Pons (tissue), 1 donor: Measurements from ENCODE around the gene MIDN.

Source experiments
- DNase-seq: peaks from one replicate; pipeline ENCODE4 v3.0.0-alpha.2; 2016; ENCODE audit warnings: low spot score

MIDN gene

DNA sequence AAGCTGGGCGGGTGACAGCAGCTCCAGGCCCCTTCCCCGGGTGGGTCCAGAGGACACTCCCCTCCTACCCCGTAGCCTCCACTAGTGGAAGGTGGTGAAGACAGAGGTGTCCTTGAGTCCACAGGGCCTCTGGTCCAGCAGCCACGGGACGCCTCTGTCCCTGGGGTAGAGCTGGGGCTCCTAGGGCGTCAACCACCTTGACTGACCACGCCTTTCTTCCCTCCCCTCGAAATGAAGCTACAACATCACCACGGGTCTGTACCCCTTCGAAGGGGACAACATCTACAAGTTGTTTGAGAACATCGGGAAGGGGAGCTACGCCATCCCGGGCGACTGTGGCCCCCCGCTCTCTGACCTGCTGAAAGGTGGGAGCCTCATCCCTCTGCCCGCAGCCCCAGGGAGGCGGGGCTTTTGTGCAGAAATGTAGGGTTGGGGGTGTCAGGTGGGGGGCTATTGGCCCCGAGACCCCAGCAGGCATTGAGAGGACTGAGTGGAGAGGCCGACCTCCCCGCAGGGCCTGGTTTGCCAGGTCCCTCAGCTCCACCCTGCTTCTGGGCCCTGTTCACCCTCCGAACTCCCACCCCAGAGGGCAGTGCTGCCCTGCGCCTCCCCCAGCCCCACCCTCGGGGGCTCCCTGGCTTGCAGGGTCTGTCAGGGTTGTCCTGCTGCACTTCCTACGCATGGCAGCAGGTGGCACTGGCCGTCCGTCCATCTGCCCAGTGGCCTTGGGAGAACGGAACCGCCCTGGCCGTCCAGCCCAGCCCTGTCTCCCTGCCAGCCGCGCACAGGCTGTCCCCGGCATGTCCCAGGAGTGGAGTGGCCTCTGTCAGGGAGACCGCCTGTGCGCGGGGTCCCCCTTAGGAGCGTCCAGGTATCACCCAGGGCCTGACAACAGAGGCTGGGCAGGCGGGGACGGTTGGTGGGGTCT lies 27.1 kb upstream of the MIDN start:
- no peak for DNase-seq

DNA sequence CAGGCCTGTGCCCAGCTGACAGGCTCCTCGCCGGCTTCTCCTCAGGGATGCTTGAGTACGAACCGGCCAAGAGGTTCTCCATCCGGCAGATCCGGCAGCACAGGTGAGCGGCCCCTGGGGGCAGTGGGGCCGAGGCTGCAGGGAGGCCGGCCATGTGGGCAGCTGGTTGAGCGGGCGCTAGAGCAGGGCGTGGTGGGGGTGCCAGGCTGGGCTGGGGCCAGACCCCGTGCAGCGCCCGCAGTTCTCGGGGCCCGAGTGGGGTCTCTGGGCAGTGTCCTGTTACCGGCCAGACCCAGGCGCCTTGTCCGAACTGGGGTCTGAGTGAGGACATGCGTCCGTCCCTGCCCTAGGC lies 26.5 kb upstream of the MIDN start:
- DNase-seq: no peak

- DNase-seq: no peak
These were observed 26.0 kb upstream of the MIDN start for GRCh38 chr19:1222394-1222793.

DNA sequence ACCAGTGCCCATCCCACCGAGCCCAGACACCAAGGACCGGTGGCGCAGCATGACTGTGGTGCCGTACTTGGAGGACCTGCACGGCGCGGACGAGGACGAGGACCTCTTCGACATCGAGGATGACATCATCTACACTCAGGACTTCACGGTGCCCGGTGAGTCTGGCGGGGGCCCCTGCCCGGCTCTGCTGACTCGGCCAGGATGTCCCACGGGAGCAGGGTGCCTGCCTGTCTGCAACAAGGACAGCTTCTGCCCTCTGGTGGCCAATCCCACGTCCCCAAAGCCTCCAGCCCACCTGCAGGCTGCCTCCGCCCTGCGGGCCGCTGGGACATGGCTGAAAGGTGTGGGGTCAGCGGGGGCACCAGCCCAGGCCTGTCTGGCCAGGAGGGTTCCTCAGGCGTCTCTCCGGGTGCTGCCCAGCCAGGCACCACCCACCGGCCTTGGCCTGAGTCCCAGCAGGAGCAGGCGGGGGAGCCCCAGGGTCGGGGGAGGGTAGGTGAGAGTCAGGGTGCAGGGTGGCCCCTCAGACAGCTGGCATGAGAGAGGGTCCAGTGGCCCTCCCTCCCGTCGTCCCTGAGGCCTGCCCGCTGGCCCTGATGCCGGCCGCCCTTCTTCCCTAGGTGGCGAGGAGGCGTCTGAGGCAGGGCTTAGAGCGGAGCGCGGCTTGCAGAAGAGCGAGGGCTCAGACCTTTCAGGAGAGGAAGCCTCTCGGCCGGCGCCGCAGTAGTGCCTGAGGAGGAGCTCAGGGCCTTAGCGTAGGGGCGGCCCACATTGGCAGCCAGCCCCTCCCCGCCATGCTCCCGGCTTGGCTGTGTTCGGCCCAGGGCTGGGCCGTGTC lies 25.1 kb upstream of the MIDN start:
- DNase-seq: no peak

GRCh38 chr19:1224047-1224825 lies 24.1 kb upstream of the MIDN start:
- no peak for DNase-seq

DNA sequence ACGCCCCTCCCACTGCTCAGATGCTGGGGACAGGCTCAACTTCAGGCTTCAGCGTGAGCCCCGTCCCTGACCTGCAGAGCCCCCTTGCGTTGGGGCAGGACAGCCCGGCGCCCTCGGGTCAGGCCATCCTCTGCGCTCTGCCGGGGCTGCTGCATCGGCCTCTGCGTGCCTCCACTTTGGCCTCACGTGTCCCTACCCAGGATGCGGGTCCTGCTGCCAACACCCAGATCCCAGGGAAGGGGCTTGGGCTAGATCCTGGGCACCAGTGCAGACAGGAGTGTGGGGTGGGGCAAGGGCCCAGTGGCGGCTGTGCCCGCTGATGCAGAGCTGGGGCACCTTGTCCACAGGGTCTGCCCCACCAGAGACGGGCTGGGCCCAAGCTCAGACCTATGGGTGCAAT lies 23.5 kb upstream of the MIDN start:
- DNase-seq: no peak

GRCh38 chr19:1225440-1226226 lies 22.8 kb upstream of the MIDN start:
- DNase-seq: no peak

DNA sequence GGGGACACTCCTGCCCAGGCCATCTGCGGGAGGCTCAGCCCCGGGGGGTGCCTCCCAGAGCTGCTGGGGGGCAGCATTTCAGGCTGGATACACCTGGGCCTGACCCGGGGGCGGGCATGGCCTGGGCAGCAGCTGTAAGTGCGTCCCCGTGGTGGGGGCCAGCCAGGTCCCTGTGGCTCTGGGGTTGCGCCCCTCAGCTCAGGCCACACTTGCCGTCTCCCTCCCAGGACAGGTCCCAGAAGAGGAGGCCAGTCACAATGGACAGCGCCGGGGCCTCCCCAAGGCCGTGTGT lies 22.2 kb upstream of the MIDN start:
- DNase-seq: no peak

DNA sequence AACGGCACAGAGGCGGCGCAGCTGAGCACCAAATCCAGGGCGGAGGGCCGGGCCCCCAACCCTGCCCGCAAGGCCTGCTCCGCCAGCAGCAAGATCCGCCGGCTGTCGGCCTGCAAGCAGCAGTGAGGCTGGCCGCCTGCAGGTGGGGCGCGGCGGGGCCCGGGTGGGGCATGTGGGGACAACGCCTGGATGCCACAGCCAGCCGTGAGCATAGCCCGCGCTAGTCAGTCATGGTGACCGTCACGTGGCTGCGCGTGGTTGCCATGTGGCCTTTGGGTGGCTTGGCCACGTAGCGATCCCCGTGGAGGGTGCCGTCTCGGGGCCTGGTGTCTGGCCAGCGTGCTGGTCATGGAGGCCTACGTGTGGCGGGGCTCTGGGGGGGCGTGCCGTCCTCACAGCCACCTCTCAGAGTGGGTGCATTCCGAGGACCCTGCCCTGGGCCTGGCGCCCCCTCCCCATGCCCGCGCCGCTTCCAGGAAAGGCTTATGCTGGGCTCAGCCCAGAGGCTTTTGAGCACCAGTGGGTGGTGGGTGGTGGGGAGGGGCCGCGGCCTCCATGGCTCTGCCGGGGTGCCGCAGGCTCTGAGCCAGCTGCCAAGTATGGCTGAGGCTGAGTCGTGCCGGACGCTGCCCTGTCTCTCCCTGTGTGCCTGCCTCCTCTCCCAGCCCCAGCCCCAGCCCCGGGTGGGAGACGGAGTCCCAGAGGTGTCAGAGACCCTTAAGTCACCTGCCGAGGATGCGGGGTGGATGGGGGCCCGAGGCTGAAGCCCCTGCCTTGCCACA lies 21.7 kb upstream of the MIDN start:
- no peak for DNase-seq

DNA sequence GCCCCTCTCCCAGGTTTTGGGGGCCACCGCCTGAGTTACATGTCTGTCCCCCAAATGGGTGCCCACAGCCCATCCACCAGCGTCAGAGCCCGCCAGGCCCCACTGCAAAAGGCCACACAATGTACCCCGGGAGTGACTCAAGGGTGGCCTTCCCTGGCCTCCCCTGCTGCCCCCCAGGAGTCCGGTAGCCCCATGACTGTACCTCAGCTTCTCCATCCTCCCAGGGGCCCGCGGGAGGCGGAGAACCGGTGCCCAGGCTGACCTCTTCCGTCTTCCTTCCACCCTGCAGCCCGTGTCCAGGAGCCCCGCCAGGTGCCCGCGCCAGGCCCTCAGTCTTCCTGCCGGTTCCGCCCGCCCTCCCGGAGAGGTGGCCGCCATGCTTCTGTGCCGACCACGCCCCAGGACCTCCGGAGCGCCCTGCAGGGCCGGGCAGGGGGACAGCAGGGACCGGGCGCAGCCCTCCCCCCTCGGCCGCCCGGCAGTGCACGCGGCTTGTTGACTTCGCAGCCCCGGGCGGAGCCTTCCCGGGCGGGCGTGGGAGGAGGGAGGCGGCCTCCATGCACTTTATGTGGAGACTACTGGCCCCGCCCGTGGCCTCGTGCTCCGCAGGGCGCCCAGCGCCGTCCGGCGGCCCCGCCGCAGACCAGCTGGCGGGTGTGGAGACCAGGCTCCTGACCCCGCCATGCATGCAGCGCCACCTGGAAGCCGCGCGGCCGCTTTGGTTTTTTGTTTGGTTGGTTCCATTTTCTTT lies 20.9 kb upstream of the MIDN start:
- DNase-seq: no peak

DNA sequence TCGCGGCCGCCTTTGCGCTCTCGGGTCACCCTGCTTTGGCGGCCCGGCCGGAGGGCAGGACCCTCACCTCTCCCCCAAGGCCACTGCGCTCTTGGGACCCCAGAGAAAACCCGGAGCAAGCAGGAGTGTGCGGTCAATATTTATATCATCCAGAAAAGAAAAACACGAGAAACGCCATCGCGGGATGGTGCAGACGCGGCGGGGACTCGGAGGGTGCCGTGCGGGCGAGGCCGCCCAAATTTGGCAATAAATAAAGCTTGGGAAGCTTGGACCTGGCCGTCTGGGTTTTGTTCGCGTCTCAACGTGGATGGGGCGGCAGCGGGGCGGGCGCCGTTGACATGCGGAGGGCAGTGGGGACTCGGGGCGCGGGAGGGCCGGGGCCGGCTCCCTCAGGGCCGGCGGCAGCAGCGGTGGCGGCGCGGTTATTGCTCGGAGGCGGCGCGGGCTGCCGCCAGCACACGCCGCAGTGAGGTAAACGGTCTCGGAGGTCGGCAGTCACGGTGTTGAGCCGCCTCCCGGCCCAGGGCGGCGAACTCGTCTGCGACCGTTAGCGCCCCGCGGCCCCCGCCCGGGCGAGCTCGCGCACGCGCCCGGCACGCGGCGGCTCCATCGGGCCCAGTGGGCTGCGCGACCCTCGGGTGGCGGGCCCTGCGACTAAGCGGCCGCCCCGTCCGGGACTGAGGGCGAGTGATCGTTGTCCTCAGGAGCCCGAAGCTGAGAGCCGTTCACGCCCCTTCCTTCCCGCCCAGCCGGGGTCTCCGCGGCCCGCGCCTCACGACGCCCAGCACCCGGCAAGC lies 20.0 kb upstream of the MIDN start:
- no peak for DNase-seq

DNA sequence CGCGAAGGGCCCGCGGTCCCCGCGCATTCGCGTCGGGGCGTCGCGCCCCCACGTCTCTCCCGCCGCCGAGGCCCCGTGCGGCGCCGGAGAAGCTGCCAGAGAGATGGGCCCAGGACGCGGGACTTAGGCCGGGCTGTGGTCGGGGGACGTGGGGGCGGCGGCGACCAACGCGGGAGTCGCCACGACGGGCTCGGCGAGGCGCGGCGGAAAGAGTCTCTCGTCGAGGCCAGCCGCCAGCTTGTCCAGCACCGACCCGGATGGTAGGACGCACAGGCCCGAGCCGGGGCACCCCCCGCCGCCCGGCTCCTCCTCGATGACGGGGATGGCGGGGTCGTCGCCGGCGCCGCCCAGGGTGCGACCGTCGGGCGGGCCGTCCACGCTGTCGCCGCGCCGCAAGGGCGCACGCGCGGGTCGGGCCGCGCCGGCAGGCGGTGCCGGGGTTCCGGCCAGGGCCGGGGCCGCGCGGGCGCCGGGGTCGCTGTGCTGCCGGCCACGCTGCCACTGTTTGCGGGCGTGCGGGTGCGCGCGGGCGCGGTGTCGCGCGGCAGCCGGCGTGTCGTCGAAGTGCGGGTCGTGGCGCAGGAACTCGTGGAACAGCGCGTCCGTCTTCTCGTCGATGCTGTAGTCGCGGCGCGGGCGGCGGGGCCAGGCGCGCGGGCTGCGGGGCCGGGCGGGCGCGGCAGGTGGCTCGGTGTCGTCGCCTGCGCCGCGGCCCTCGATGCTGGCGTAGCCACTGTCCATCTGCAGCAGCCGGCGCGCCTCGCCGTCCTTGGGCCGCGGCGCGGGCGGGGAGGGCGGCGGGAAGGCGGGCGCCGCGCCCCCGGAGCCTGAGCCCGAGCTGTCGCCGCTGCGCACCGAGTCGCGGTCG lies 19.1 kb upstream of the MIDN start:
- DNase-seq: no peak

GRCh38 chr19:1229924-1230782 lies 18.2 kb upstream of the MIDN start:
- DNase-seq: no peak

- DNase-seq: no peak
These were observed 17.4 kb upstream of the MIDN start for GRCh38 chr19:1230783-1231489.

GRCh38 chr19:1231729-1232637 lies 16.4 kb upstream of the MIDN start:
- DNase-seq: no peak

DNA sequence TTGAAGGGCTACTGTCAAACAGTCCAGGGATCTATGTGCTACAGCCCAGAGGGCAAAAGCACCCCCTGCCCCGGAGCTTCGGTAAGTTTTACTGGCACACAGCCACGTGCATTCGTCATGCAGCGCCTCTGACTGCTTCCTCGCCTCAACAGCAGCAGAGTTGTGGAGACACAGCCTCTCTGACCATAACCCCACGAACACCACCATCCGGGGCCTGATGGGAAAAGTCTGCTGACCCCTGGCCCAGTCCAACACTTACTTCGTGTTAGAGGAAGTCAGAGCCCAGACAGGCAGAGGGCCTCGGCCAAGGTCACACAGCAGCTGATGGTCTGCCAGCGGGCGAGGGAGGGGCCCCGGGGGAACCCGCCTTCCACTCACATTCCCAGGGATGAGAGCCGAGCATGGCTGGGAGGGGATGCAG lies 15.7 kb upstream of the MIDN start:
- no peak for DNase-seq
